D721Med (cell line): ENCODE data around the gene CLMN.
A peak's percentile ranks its signal among the peaks of the same experiment; 100 is the strongest.

Experiments
- DNase-seq: peaks from one replicate; pipeline ENCODE4 v3.0.0; 2011; ENCODE audit warnings: low spot score; ENCODE audit not compliant: insufficient read length
- FAIRE-seq: peaks from 2 replicates; lab custom pipeline; 2011; peaks lifted over from hg19 to GRCh38; lab: Jason Lieb, UNC
- CTCF ChIP-seq: IDR thresholded peaks from 2 replicates; pipeline ENCODE4 v1.5.1; 2012; ENCODE audit warnings: mild to moderate bottlenecking, control low read depth; ENCODE audit not compliant: insufficient read depth; ENCODE audit errors: missing control alignments

The CLMN gene

GRCh38 chr14:95133282-95133681 is 186.4 kb downstream of the CLMN start:
- no peak for TF ChIP-seq CTCF
- DNase-seq (no peak), FAIRE-seq (peak; percentile 25)

- no peak for DNase-seq
- no peak for TF ChIP-seq CTCF
- no peak for FAIRE-seq
Measured at GRCh38 chr14:95132760-95133159, 186.9 kb downstream of the CLMN start.
